Activated T-helper 17 cell treated with anti-CD3 and anti-CD28 coated beads, Interleukin-2, amount 50 U/mL, for 72 hours (primary cell): ENCODE data around the gene GLRX5. TPM values are rescaled to one million over a fixed set of nuclear protein-coding genes. Genes with fewer than 3 reads are reported as not detected.
"Not testable (repeated sequence)": the region's sequence is repeated elsewhere in the genome, so short reads cannot be mapped to it uniquely, and the experiment has no call there.

ENCODE experiments used
- ATAC-seq: fragments of 150-1000 bp; cut with Tn5 transposase; replicated peaks from 2 replicates; pipeline ENCODE4 v1.10.0; 2021; ENCODE audit warnings: mild to moderate bottlenecking, moderate library complexity
- H3K27ac Mint-ChIP-seq: one replicate; pipeline ENCODE4 v1.8.0; 2022; ENCODE audit warnings: mixed read lengths
- H3K27me3 Mint-ChIP-seq: one replicate; pipeline ENCODE4 v1.8.0; 2022; ENCODE audit warnings: mixed read lengths
- H3K36me3 Mint-ChIP-seq: one replicate; pipeline ENCODE4 v1.8.0; 2022; ENCODE audit warnings: low read depth, mild to moderate bottlenecking, mixed read lengths
- H3K4me1 Mint-ChIP-seq: one replicate; pipeline ENCODE4 v1.8.0; 2022; ENCODE audit warnings: mixed read lengths
- H3K4me3 Mint-ChIP-seq: one replicate; pipeline ENCODE4 v1.8.0; 2022; ENCODE audit warnings: mild to moderate bottlenecking, mixed read lengths
- H3K9me3 Mint-ChIP-seq: one replicate; pipeline ENCODE4 v1.8.0; 2022; ENCODE audit warnings: mixed read lengths
- total RNA-seq, 2 donors: library from RNA; stranded (reverse); gene quantifications; one replicate each; pipeline ENCODE4 v1.2.3, GENCODE V29; 2022

The GLRX5 gene
- total RNA-seq, 2 donors from 2014 or later, result 21.5 to 61.4 TPM

- Mint-ChIP-seq H3K36me3 (peaks cover 85% of the 10 kb centered on the region), H3K4me3 (peak overlapping the region; percentile 72), H3K27ac (peak overlapping the region; percentile 94), H3K27me3 (no peaks in the 10 kb centered on the region), H3K9me3 (no peaks in the 10 kb centered on the region), H3K4me1 (peaks cover 60% of the 10 kb centered on the region)
- ATAC-seq, result no peak
Observed at GRCh38 chr14:95505030-95505589, 29.7 kb upstream of the GLRX5 start.

- Mint-ChIP-seq H3K27ac (no peak overlapping the region), H3K4me3 (peak overlapping the region; percentile 72), H3K9me3 (no peaks in the 10 kb centered on the region), H3K36me3 (peaks cover 85% of the 10 kb centered on the region), H3K4me1 (peaks cover 53% of the 10 kb centered on the region), H3K27me3 (no peaks in the 10 kb centered on the region)
- ATAC-seq, result no peak
Observed at GRCh38 chr14:95507174-95507573, 27.7 kb upstream of the GLRX5 start.

GRCh38 chr14:95507701-95508103, 27.1 kb upstream of the GLRX5 start:
- peak overlapping the region; percentile 72 for H3K4me3 Mint-ChIP-seq
- no peaks in the 10 kb centered on the region for H3K27me3 Mint-ChIP-seq
- ATAC-seq, result peak; percentile 52
- H3K27ac Mint-ChIP-seq, result peak overlapping the region; percentile 65
- H3K9me3 Mint-ChIP-seq, result no peaks in the 10 kb centered on the region
- peaks cover 49% of the 10 kb centered on the region for H3K4me1 Mint-ChIP-seq
- H3K36me3 Mint-ChIP-seq, result peaks cover 81% of the 10 kb centered on the region

- no peaks in the 10 kb centered on the region for H3K9me3 Mint-ChIP-seq
- H3K27me3 Mint-ChIP-seq, result no peaks in the 10 kb centered on the region
- peaks cover 81% of the 10 kb centered on the region for H3K36me3 Mint-ChIP-seq
- no peak for ATAC-seq
- H3K4me3 Mint-ChIP-seq, result peak overlapping the region; percentile 72
- H3K27ac Mint-ChIP-seq, result peak overlapping the region; percentile 65
- peaks cover 54% of the 10 kb centered on the region for H3K4me1 Mint-ChIP-seq
Observed at GRCh38 chr14:95508377-95508776, 26.5 kb upstream of the GLRX5 start.

- Mint-ChIP-seq H3K36me3 (peaks cover 75% of the 10 kb centered on the region), H3K9me3 (no peaks in the 10 kb centered on the region), H3K4me1 (peaks cover 49% of the 10 kb centered on the region), H3K27me3 (no peaks in the 10 kb centered on the region), H3K27ac (peak overlapping the region; percentile 70), H3K4me3 (no peak overlapping the region)
- no peak for ATAC-seq
Observed at GRCh38 chr14:95509495-95509894, 25.4 kb upstream of the GLRX5 start.

- Mint-ChIP-seq H3K27ac (peak overlapping the region; percentile 70), H3K36me3 (peaks cover 79% of the 10 kb centered on the region), H3K4me3 (peak overlapping the region; percentile 31), H3K4me1 (peaks cover 46% of the 10 kb centered on the region)
- not testable (repeated sequence) for ATAC-seq, H3K9me3 Mint-ChIP-seq, H3K27me3 Mint-ChIP-seq
Observed at GRCh38 chr14:95510344-95510743, 24.5 kb upstream of the GLRX5 start.

- Mint-ChIP-seq H3K36me3 (peaks cover 79% of the 10 kb centered on the region), H3K4me3 (no peak overlapping the region)
Observed at GRCh38 chr14:95510804-95511203, 24.0 kb upstream of the GLRX5 start.

GRCh38 chr14:95511687-95512086, 23.2 kb upstream of the GLRX5 start:
- ATAC-seq, result no peak
- Mint-ChIP-seq H3K27ac (peak overlapping the region; percentile 33), H3K36me3 (peaks cover 73% of the 10 kb centered on the region), H3K4me1 (peaks cover 36% of the 10 kb centered on the region), H3K9me3 (no peaks in the 10 kb centered on the region), H3K4me3 (peak overlapping the region; percentile 26), H3K27me3 (no peaks in the 10 kb centered on the region)

More at GRCh38 chr14:95510804-95511203, 24.0 kb upstream of the GLRX5 start:
- ATAC-seq, result no peak
- Mint-ChIP-seq H3K9me3 (no peaks in the 10 kb centered on the region), H3K27me3 (no peaks in the 10 kb centered on the region), H3K4me1 (peaks cover 44% of the 10 kb centered on the region), H3K27ac (no peak overlapping the region)

GRCh38 chr14:95513291-95513690, 21.6 kb upstream of the GLRX5 start:
- peaks cover 41% of the 10 kb centered on the region for H3K4me1 Mint-ChIP-seq
- peak overlapping the region; percentile 90 for H3K4me3 Mint-ChIP-seq
- H3K27ac Mint-ChIP-seq, result peak overlapping the region; percentile 62
- no peaks in the 10 kb centered on the region for H3K9me3 Mint-ChIP-seq
- H3K36me3 Mint-ChIP-seq, result peaks cover 57% of the 10 kb centered on the region
- no peaks in the 10 kb centered on the region for H3K27me3 Mint-ChIP-seq
- no peak for ATAC-seq

- Mint-ChIP-seq H3K27me3 (no peaks in the 10 kb centered on the region), H3K4me1 (peaks cover 43% of the 10 kb centered on the region), H3K9me3 (no peaks in the 10 kb centered on the region), H3K36me3 (peaks cover 53% of the 10 kb centered on the region), H3K4me3 (peak overlapping the region; percentile 90), H3K27ac (peak overlapping the region; percentile 91)
- ATAC-seq, result no peak
Observed at GRCh38 chr14:95514131-95515079, 20.4 kb upstream of the GLRX5 start.

GRCh38 chr14:95515080-95515489, 19.8 kb upstream of the GLRX5 start:
- H3K9me3 Mint-ChIP-seq, result no peaks in the 10 kb centered on the region
- ATAC-seq, result peak; percentile 5
- H3K4me1 Mint-ChIP-seq, result peaks cover 43% of the 10 kb centered on the region
- no peaks in the 10 kb centered on the region for H3K27me3 Mint-ChIP-seq
- H3K27ac Mint-ChIP-seq, result peak overlapping the region; percentile 91
- H3K36me3 Mint-ChIP-seq, result peaks cover 54% of the 10 kb centered on the region
- peak overlapping the region; percentile 90 for H3K4me3 Mint-ChIP-seq

- no peaks in the 10 kb centered on the region for H3K27me3 Mint-ChIP-seq
- ATAC-seq, result peak; percentile 85
- peak overlapping the region; percentile 91 for H3K27ac Mint-ChIP-seq
- peaks cover 50% of the 10 kb centered on the region for H3K36me3 Mint-ChIP-seq
- peaks cover 40% of the 10 kb centered on the region for H3K4me1 Mint-ChIP-seq
- H3K9me3 Mint-ChIP-seq, result no peaks in the 10 kb centered on the region
- H3K4me3 Mint-ChIP-seq, result peak overlapping the region; percentile 90
Observed at GRCh38 chr14:95515596-95516552, 19.0 kb upstream of the GLRX5 start.

GRCh38 chr14:95516554-95517181, 18.2 kb upstream of the GLRX5 start, which contains the start of gene SYNE3:
Gene SYNE3 (minus strand): TSS chr14:95516650. CDS start chr14:95475821, 40,829 bp downstream.
- peak within 1 kb of the TSS; percentile 90 for H3K4me3 Mint-ChIP-seq
- peaks cover 42% of the 10 kb centered on the region for H3K36me3 Mint-ChIP-seq
- ATAC-seq, result peak; percentile 59
- no peaks in the 10 kb centered on the region for H3K27me3 Mint-ChIP-seq
- H3K9me3 Mint-ChIP-seq, result no peaks in the 10 kb centered on the region
- peak within 1 kb of the TSS; percentile 92 for H3K27ac Mint-ChIP-seq
- H3K4me1 Mint-ChIP-seq, result peaks cover 39% of the 10 kb centered on the region
